ENCODE measurements around the gene DUSP5. TPM values are rescaled to one million over a fixed set of nuclear protein-coding genes. Genes with fewer than 3 reads are reported as not detected.

Gene DUSP5, protein sequence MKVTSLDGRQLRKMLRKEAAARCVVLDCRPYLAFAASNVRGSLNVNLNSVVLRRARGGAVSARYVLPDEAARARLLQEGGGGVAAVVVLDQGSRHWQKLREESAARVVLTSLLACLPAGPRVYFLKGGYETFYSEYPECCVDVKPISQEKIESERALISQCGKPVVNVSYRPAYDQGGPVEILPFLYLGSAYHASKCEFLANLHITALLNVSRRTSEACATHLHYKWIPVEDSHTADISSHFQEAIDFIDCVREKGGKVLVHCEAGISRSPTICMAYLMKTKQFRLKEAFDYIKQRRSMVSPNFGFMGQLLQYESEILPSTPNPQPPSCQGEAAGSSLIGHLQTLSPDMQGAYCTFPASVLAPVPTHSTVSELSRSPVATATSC
- polyA plus RNA-seq: 1.7 TPM in 2 replicates

DNA sequence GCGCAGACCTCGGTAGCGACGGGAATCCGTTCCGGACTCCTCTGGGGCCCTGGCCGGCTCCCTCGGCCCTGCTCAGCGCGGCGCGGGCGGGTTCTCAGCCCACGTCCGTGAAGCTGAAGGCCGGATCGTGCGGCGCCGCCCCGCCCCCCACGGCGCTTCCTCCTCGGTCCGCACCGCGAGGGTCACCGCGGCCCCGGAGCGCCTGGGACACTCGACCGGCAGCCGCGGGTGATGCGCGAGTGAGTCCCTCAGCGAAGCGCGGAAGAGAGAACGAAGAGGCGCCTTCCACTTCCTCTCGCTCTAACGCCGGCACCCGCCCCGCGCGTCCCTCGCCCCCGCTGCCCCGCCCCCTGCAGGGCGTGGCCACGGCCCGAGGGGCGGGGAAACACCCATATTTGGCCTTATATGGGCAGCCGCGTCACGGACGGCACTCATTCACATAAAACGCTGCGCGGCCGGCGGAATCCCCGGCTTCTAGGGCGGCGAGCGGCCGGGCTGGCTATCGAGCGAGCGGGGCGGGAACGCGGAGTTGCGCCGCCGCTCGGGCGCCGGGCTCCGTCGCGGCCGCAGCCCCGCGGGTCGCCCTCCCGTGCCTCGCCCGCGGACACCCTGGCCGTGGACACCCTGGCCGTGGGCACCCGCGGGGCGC lies at the start of gene DUSP5:
Gene DUSP5 (plus strand): TSS at position 470 of the 649 bp plus-strand sequence. CDS start 215 bp downstream, outside the sequence.

Other genes starting within 250 kb of the DUSP5 start
- gene SMNDC1, start 193.0 kb upstream of the DUSP5 start, polyA plus RNA-seq: 11.4 and 12.6 TPM in 2 replicates
- 68.2 and 103 TPM in 2 replicates for gene SMC3, start 69.8 kb downstream of the DUSP5 start, polyA plus RNA-seq
- 0.90 and 1.6 TPM in 2 replicates for gene RBM20, start 146.4 kb downstream of the DUSP5 start, polyA plus RNA-seq